Measurements from ENCODE around the gene BCAS3.

GRCh38 chr17:60896996-60897395 is 219.3 kb downstream of the BCAS3 start:
- TF ChIP-seq, protein P1, sequence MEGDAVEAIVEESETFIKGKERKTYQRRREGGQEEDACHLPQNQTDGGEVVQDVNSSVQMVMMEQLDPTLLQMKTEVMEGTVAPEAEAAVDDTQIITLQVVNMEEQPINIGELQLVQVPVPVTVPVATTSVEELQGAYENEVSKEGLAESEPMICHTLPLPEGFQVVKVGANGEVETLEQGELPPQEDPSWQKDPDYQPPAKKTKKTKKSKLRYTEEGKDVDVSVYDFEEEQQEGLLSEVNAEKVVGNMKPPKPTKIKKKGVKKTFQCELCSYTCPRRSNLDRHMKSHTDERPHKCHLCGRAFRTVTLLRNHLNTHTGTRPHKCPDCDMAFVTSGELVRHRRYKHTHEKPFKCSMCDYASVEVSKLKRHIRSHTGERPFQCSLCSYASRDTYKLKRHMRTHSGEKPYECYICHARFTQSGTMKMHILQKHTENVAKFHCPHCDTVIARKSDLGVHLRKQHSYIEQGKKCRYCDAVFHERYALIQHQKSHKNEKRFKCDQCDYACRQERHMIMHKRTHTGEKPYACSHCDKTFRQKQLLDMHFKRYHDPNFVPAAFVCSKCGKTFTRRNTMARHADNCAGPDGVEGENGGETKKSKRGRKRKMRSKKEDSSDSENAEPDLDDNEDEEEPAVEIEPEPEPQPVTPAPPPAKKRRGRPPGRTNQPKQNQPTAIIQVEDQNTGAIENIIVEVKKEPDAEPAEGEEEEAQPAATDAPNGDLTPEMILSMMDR (IDR thresholded peaks at IDR 0.05 in 8 of 11, conservative IDR thresholded peaks at IDR 0.05 in 3 of 11), result no peak
- TF ChIP-seq POLR2AphosphoS5 (IDR thresholded peaks at IDR 0.05) (no peak), POLR2A (IDR thresholded peaks at IDR 0.05) (no peak)

Measured in spleen (tissue), 7 donors.